A549 (cell line): ENCODE data around the gene IFNAR2.

Experiments
- EHF ChIP-seq: fragments of 250-450 bp; sonication (Bioruptor Pico); IDR thresholded peaks from 2 replicates; pipeline ENCODE4 v1.5.0; 2020; ENCODE audit warnings: mild to moderate bottlenecking
- FOSL2 ChIP-seq, 2 experiments: fragments of 450-650 bp in 1 of 2; fragments of >200 bp in 1 of 2; sonication (Bioruptor Twin) in 1 of 2; formaldehyde crosslinking; IDR thresholded peaks; 2 replicates each; pipeline versions ENCODE4 v1.5.0 to v1.6.1; 2016 to 2020; ENCODE audit warnings: mild to moderate bottlenecking in 1 of 2, moderate library complexity in 1 of 2
- GATA3 ChIP-seq: IDR thresholded peaks from 2 replicates; pipeline ENCODE4 v1.6.1; 2012; ENCODE audit warnings: borderline replicate concordance
- KDM5A ChIP-seq: fragments of 200-600 bp; sonication (generic); IDR thresholded peaks from 2 replicates; pipeline ENCODE4 v1.6.1; 2016; ENCODE audit warnings: antibody characterized with exemption, mild to moderate bottlenecking
- MAFK ChIP-seq: fragments of 450-650 bp; IDR thresholded peaks from 2 replicates; pipeline ENCODE4 v1.6.1; 2014; ENCODE audit not compliant: partially characterized antibody
- MAX ChIP-seq: IDR thresholded peaks from 2 replicates; pipeline ENCODE4 v1.6.1; 2012
- POLR2A ChIP-seq: IDR thresholded peaks from 2 replicates; pipeline ENCODE4 v1.6.1; 2012; ENCODE audit warnings: mild to moderate bottlenecking, low read length
- SMC3 ChIP-seq: fragments of >200 bp; sonication (Bioruptor Twin); formaldehyde crosslinking; IDR thresholded peaks from 3 replicates; pipeline ENCODE4 v1.6.1; 2018; ENCODE audit warnings: inconsistent platforms
- SREBF2 ChIP-seq: fragments of 450-650 bp; IDR thresholded peaks from 2 replicates; pipeline ENCODE4 v1.6.1; 2014; ENCODE audit warnings: mild to moderate bottlenecking, moderate library complexity
- TF ChIP-seq, protein P1 (sequence below): fragments of >200 bp; sonication (Bioruptor Twin); formaldehyde crosslinking; IDR thresholded peaks from 3 replicates; pipeline ENCODE4 v1.5.1; 2016

GRCh38 chr21:33245289-33245918 is 15.7 kb downstream of the IFNAR2 start:
- TF ChIP-seq, protein P1, sequence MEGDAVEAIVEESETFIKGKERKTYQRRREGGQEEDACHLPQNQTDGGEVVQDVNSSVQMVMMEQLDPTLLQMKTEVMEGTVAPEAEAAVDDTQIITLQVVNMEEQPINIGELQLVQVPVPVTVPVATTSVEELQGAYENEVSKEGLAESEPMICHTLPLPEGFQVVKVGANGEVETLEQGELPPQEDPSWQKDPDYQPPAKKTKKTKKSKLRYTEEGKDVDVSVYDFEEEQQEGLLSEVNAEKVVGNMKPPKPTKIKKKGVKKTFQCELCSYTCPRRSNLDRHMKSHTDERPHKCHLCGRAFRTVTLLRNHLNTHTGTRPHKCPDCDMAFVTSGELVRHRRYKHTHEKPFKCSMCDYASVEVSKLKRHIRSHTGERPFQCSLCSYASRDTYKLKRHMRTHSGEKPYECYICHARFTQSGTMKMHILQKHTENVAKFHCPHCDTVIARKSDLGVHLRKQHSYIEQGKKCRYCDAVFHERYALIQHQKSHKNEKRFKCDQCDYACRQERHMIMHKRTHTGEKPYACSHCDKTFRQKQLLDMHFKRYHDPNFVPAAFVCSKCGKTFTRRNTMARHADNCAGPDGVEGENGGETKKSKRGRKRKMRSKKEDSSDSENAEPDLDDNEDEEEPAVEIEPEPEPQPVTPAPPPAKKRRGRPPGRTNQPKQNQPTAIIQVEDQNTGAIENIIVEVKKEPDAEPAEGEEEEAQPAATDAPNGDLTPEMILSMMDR: no peak
- no peak for TF ChIP-seq POLR2A
- TF ChIP-seq EHF: no peak
- TF ChIP-seq FOSL2 (IDR thresholded peaks at IDR 0.05): no peak
- TF ChIP-seq FOSL2 (CRISPR knock-in tag; IDR thresholded peaks at IDR 0.05): no peak
- TF ChIP-seq GATA3: no peak
- no peak for TF ChIP-seq KDM5A
- TF ChIP-seq MAX: no peak
- TF ChIP-seq SREBF2: no peak
- TF ChIP-seq SMC3: no peak
- TF ChIP-seq MAFK: no peak
